Lower lobe of right lung (tissue), 2 donors: Measurements from ENCODE around the gene NSF. TPM values are rescaled to one million over a fixed set of nuclear protein-coding genes. Genes with fewer than 3 reads are reported as not detected.

Experiments used
- ATAC-seq, 2 donors: fragments of 200-7000 bp; cut with Tn5 transposase; one replicate each; pipeline ENCODE4 v1.9.1; 2020 to 2022; ENCODE audit warnings: mild to moderate bottlenecking in 2 of 2, moderate library complexity in 2 of 2
- DNase-seq: peaks from one replicate; pipeline ENCODE4 v3.0.0-alpha.2; 2020
- H3K27ac ChIP-seq: fragments of 200-600 bp; one replicate; pipeline ENCODE4 v1.8.0; 2022
- H3K27me3 ChIP-seq: fragments of 200-600 bp; one replicate; pipeline ENCODE4 v1.8.0; 2022; ENCODE audit warnings: low read depth
- H3K36me3 ChIP-seq: fragments of 200-600 bp; one replicate; pipeline ENCODE4 v1.8.0; 2022; ENCODE audit warnings: mild to moderate bottlenecking
- H3K4me1 ChIP-seq: fragments of 200-600 bp; one replicate; pipeline ENCODE4 v1.8.0; 2022
- H3K4me3 ChIP-seq: fragments of 200-600 bp; one replicate; pipeline ENCODE4 v1.8.0; 2022; ENCODE audit warnings: mild to moderate bottlenecking
- H3K9me3 ChIP-seq: fragments of 200-600 bp; one replicate; pipeline ENCODE4 v1.8.0; 2022
- intact Hi-C: fragments of 100-400 bp; cut with DNase I; formaldehyde crosslinking; loops from one replicate; pipeline ENCODE4 v1.11.0; 2022
- total RNA-seq: library from RNA; stranded (reverse); fragmentation: NEBNext Ultra II Directional; extraction: Animal tissue kit (Norgen Biotek cat#: 25700); gene quantifications from one replicate; pipeline ENCODE4 v1.2.1, GENCODE V29; 2021
- TF ChIP-seq, protein P1 (sequence below): fragments of 200-600 bp; IDR thresholded peaks from one replicate; pipeline ENCODE4 v1.8.0; 2022; ENCODE audit warnings: antibody characterized with exemption, mild to moderate bottlenecking
- donor health status: DM: no; HTN: yes; CAD: no; lungs with severe emphysema.

NSF gene
- total RNA-seq, 1 donor from 2014 or later: 52.7 TPM

DNA sequence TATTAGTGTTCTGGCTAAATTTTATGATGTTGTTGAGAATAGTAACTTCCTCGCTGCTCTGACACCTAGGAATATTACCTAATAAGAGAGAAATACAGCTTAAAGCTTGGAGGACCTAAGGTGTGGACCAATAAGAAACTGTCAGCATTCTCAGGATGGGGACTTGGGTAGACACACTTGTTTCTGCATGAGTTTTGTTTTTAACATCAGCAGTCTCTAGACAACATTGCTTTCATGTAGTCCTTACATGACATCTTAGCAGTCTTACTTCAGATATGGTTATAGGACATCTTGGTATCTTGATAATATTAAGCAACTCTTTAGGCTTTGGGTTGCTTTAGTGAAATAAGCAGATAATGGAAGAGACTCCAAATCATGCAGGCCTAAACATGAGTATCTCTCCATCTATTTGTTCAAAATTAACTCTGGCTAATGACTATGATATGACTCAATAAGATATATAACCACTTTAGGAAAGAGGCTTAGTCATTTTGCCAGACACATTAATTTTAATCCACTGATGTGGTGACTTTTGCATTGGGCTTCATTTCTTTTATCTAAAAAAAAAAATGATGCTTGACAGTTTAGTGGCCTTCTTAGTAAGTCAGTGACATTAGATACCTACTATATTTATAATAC is 143.5 kb downstream of the NSF start:
- H3K9me3 ChIP-seq: no peaks in the 10 kb centered on the region
- TF ChIP-seq, protein P1, sequence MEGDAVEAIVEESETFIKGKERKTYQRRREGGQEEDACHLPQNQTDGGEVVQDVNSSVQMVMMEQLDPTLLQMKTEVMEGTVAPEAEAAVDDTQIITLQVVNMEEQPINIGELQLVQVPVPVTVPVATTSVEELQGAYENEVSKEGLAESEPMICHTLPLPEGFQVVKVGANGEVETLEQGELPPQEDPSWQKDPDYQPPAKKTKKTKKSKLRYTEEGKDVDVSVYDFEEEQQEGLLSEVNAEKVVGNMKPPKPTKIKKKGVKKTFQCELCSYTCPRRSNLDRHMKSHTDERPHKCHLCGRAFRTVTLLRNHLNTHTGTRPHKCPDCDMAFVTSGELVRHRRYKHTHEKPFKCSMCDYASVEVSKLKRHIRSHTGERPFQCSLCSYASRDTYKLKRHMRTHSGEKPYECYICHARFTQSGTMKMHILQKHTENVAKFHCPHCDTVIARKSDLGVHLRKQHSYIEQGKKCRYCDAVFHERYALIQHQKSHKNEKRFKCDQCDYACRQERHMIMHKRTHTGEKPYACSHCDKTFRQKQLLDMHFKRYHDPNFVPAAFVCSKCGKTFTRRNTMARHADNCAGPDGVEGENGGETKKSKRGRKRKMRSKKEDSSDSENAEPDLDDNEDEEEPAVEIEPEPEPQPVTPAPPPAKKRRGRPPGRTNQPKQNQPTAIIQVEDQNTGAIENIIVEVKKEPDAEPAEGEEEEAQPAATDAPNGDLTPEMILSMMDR: no peak
- no peak for DNase-seq
- no peak for ATAC-seq
- no peaks in the 10 kb centered on the region for H3K4me1 ChIP-seq
- H3K4me3 ChIP-seq: no peak overlapping the region
- peaks cover 23% of the 10 kb centered on the region for H3K36me3 ChIP-seq
- intact Hi-C loops: no loop called here
- no peaks in the 10 kb centered on the region for H3K27me3 ChIP-seq
- H3K27ac ChIP-seq: no peak overlapping the region

DNA sequence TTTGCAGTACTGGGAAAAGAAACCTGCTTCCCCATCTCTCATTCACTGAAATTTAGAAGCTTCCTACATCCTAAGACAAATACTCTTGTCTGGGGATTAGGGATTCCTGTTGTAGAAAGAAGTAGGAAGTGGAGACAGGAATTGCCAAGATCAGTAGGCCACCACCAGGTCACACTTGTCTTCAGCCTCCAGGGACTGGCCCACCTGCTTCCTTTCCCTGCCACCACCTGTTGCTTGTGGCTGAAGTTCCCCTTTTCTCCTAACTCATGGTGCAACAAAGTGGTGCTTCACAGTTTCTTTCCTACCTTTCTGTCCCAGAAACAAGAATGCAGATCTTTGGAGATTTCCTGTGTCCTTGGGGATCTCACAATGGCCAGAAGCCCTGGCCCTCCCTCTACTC is 145.6 kb downstream of the NSF start:
- DNase-seq (no peak), ATAC-seq (no peak)
- Histone ChIP-seq H3K4me3 (no peak overlapping the region), H3K9me3 (no peaks in the 10 kb centered on the region), H3K27me3 (no peaks in the 10 kb centered on the region), H3K36me3 (peaks cover 13% of the 10 kb centered on the region), H3K27ac (no peak overlapping the region), H3K4me1 (no peaks in the 10 kb centered on the region)
- intact Hi-C loops: no loop called here
- TF ChIP-seq, protein P1: no peak

DNA sequence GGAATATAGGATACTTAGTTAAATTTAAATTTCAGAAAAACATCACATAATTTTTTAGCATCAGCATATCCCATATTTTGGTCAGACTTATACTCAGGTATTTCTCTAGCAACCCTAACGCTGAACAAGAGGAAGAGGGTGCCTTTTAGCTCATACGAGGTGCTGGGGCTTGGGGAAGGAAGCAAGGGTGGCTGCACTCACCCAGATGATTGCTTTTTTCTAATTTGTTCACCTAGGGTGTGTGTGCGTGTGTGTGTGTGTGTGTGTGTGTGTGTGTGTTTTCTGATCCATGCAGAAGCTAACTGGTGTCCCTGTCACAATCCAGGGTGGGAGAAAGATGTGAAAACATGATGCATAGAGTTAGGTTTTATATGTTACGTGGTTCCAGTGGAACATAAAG is 146.9 kb downstream of the NSF start:
- intact Hi-C loops: no loop called here
- peaks cover 13% of the 10 kb centered on the region for H3K36me3 ChIP-seq
- H3K27me3 ChIP-seq: no peaks in the 10 kb centered on the region
- H3K9me3 ChIP-seq: no peaks in the 10 kb centered on the region
- H3K27ac ChIP-seq: no peak overlapping the region
- H3K4me1 ChIP-seq: no peaks in the 10 kb centered on the region
- DNase-seq (no peak), ATAC-seq (no peak)
- TF ChIP-seq, protein P1: no peak
- no peak overlapping the region for H3K4me3 ChIP-seq

DNA sequence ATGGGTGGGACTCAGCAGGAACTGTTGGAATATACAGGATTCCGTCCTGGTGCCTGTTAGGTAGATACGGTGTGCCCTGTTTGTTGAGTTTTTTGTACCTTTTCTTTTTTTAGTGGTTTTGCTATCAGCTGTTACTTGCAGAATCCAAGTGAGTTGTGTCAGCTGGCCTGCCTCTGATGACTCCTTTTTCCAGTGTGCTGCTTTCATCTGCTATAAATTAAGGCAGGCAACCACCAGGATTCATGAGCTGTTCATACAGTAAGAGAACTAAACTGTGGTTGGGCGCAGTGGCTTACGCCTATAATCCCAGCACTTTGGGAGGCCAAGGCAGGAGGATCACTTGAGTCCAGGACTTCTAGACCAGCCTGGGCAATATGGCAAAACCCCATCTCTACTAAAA is 148.1 kb downstream of the NSF start:
- ATAC-seq: no peak
- H3K9me3 ChIP-seq: no peaks in the 10 kb centered on the region
- intact Hi-C loops: no loop called here
- no peaks in the 10 kb centered on the region for H3K4me1 ChIP-seq
- no peak for DNase-seq
- TF ChIP-seq, protein P1: no peak
- no peaks in the 10 kb centered on the region for H3K27me3 ChIP-seq
- H3K4me3 ChIP-seq: no peak overlapping the region
- no peak overlapping the region for H3K27ac ChIP-seq
- peaks cover 3% of the 10 kb centered on the region for H3K36me3 ChIP-seq

DNA sequence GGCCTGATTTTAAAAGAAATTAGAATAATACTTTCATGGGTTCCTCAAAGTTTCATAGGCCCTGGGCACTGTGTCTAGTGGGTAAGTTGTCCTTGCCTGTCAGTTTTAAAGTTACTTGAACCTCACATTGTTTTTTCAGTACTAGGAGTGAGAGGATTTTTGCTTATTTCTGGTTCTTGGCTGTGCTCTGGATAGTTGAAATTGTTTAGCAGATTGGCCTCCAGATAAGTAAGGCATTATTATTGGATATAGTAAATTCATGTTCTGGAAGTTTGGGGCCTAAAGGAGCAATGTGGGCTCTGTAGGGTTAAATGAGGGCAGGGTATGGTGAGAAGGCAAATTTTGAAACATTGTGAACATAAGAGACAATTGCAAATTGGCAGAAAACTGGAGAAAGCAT is 149.5 kb downstream of the NSF start:
- intact Hi-C loops: no loop called here
- ATAC-seq (no peak), DNase-seq (no peak)
- no peak overlapping the region for H3K27ac ChIP-seq
- H3K27me3 ChIP-seq: no peaks in the 10 kb centered on the region
- no peaks in the 10 kb centered on the region for H3K4me1 ChIP-seq
- H3K36me3 ChIP-seq: no peaks in the 10 kb centered on the region
- TF ChIP-seq, protein P1: no peak
- no peak overlapping the region for H3K4me3 ChIP-seq
- H3K9me3 ChIP-seq: no peaks in the 10 kb centered on the region
